Measurements from ENCODE around the gene ELFN1. TPM values are rescaled to one million over a fixed set of nuclear protein-coding genes. Genes with fewer than 3 reads are reported as not detected.
A peak's percentile ranks its signal among the peaks of the same experiment; 100 is the strongest.

Gene ELFN1
- total RNA-seq, 1 donor from 2014 or later = 19.7 TPM

GRCh38 chr7:1748839-1749173 lies 78.7 kb downstream of the ELFN1 start:
- FAIRE-seq = no peak
- Histone ChIP-seq H3K9ac (ENCODE audit: low read length) (no peak overlapping the region), H3K4me1 (ENCODE audit: insufficient read depth, low read length) (peaks cover 5% of the 10 kb centered on the region), H3K9me3 (ENCODE audit: insufficient read depth, low read depth, low read length) (no peaks in the 10 kb centered on the region), H2AFZ (ENCODE audit: low read depth, low read length) (no peak overlapping the region), H3K4me2 (ENCODE audit: low read length) (no peak overlapping the region), H4K20me1 (ENCODE audit: insufficient read depth, low read length) (no peaks in the 10 kb centered on the region), H3K36me3 (ENCODE audit: insufficient read depth, low read length) (no peaks in the 10 kb centered on the region), H3K79me2 (ENCODE audit: insufficient read depth, low read length) (no peaks in the 10 kb centered on the region), H3K27me3 (ENCODE audit: insufficient read depth, low read length) (peaks cover 3% of the 10 kb centered on the region), H3K4me3 (ENCODE audit: insufficient read depth, low read depth, low read length) (no peak overlapping the region), H3K27ac (ENCODE audit: low read depth, low read length) (no peak overlapping the region)
- peaks cover 15% of the 10 kb centered on the region for H3K27me3 Mint-ChIP-seq (ENCODE audit: low read depth, unreplicated experiment)
- no peak for TF ChIP-seq EZH2 (IDR thresholded peaks at IDR 0.05; ENCODE audit: insufficient read depth, low read length)
- no peak for TF ChIP-seq CTCF (IDR thresholded peaks at IDR 0.05; ENCODE audit: insufficient read depth, low read depth, low read length)
- no peaks in the 10 kb centered on the region for H3K4me1 Mint-ChIP-seq (ENCODE audit: low read depth, unreplicated experiment)
- H3K27ac Mint-ChIP-seq (ENCODE audit: unreplicated experiment) = no peak overlapping the region
- H3K36me3 Mint-ChIP-seq (ENCODE audit: low read depth, unreplicated experiment) = peaks cover 4% of the 10 kb centered on the region
- no peak for DNase-seq (ENCODE audit: low read depth)
- H3K9me3 Mint-ChIP-seq (ENCODE audit: unreplicated experiment) = no peaks in the 10 kb centered on the region
- no peak overlapping the region for H3K4me3 Mint-ChIP-seq (ENCODE audit: unreplicated experiment)

- Histone ChIP-seq H4K20me1 (ENCODE audit: insufficient read depth, low read length) (no peaks in the 10 kb centered on the region), H3K36me3 (ENCODE audit: insufficient read depth, low read length) (no peaks in the 10 kb centered on the region), H3K79me2 (ENCODE audit: insufficient read depth, low read length) (no peaks in the 10 kb centered on the region), H3K9ac (ENCODE audit: low read length) (no peak overlapping the region), H3K9me3 (ENCODE audit: insufficient read depth, low read depth, low read length) (no peaks in the 10 kb centered on the region), H3K27me3 (ENCODE audit: insufficient read depth, low read length) (peaks cover 3% of the 10 kb centered on the region), H3K4me2 (ENCODE audit: low read length) (no peak overlapping the region), H3K27ac (ENCODE audit: low read depth, low read length) (no peak overlapping the region), H3K4me3 (ENCODE audit: insufficient read depth, low read depth, low read length) (no peak overlapping the region), H2AFZ (ENCODE audit: low read depth, low read length) (no peak overlapping the region), H3K4me1 (ENCODE audit: insufficient read depth, low read length) (peaks cover 5% of the 10 kb centered on the region)
- H3K27ac Mint-ChIP-seq (ENCODE audit: unreplicated experiment) = no peak overlapping the region
- H3K36me3 Mint-ChIP-seq (ENCODE audit: low read depth, unreplicated experiment) = peaks cover 3% of the 10 kb centered on the region
- no peak for DNase-seq (ENCODE audit: low read depth)
- peaks cover 17% of the 10 kb centered on the region for H3K27me3 Mint-ChIP-seq (ENCODE audit: low read depth, unreplicated experiment)
- no peak for TF ChIP-seq CTCF (IDR thresholded peaks at IDR 0.05; ENCODE audit: insufficient read depth, low read depth, low read length)
- no peak for TF ChIP-seq EZH2 (IDR thresholded peaks at IDR 0.05; ENCODE audit: insufficient read depth, low read length)
- no peaks in the 10 kb centered on the region for H3K9me3 Mint-ChIP-seq (ENCODE audit: unreplicated experiment)
- FAIRE-seq = no peak
- no peaks in the 10 kb centered on the region for H3K4me1 Mint-ChIP-seq (ENCODE audit: low read depth, unreplicated experiment)
- no peak overlapping the region for H3K4me3 Mint-ChIP-seq (ENCODE audit: unreplicated experiment)
Measured at GRCh38 chr7:1749351-1749863, 79.3 kb downstream of the ELFN1 start.

GRCh38 chr7:1749864-1750466 lies 79.9 kb downstream of the ELFN1 start:
- Histone ChIP-seq H2AFZ (ENCODE audit: low read depth, low read length) (no peak overlapping the region), H3K9ac (ENCODE audit: low read length) (no peak overlapping the region), H4K20me1 (ENCODE audit: insufficient read depth, low read length) (no peaks in the 10 kb centered on the region), H3K9me3 (ENCODE audit: insufficient read depth, low read depth, low read length) (no peaks in the 10 kb centered on the region), H3K27me3 (ENCODE audit: insufficient read depth, low read length) (peaks cover 5% of the 10 kb centered on the region), H3K36me3 (ENCODE audit: insufficient read depth, low read length) (no peaks in the 10 kb centered on the region), H3K4me1 (ENCODE audit: insufficient read depth, low read length) (peaks cover 5% of the 10 kb centered on the region), H3K27ac (ENCODE audit: low read depth, low read length) (no peak overlapping the region), H3K4me3 (ENCODE audit: insufficient read depth, low read depth, low read length) (no peak overlapping the region), H3K79me2 (ENCODE audit: insufficient read depth, low read length) (no peaks in the 10 kb centered on the region), H3K4me2 (ENCODE audit: low read length) (peak overlapping the region; percentile 4)
- TF ChIP-seq EZH2 (IDR thresholded peaks at IDR 0.05; ENCODE audit: insufficient read depth, low read length) = no peak
- TF ChIP-seq CTCF (IDR thresholded peaks at IDR 0.05; ENCODE audit: insufficient read depth, low read depth, low read length) = no peak
- Mint-ChIP-seq H3K4me1 (ENCODE audit: low read depth, unreplicated experiment) (no peaks in the 10 kb centered on the region), H3K36me3 (ENCODE audit: low read depth, unreplicated experiment) (peaks cover 3% of the 10 kb centered on the region), H3K27me3 (ENCODE audit: low read depth, unreplicated experiment) (peaks cover 22% of the 10 kb centered on the region), H3K4me3 (ENCODE audit: unreplicated experiment) (no peak overlapping the region), H3K9me3 (ENCODE audit: unreplicated experiment) (no peaks in the 10 kb centered on the region), H3K27ac (ENCODE audit: unreplicated experiment) (no peak overlapping the region)
- no peak for FAIRE-seq
- DNase-seq (ENCODE audit: low read depth) = no peak

Data from astrocyte (in vitro differentiated cells and primary cell).